Measurements from ENCODE around the gene FAHD1.

DNA sequence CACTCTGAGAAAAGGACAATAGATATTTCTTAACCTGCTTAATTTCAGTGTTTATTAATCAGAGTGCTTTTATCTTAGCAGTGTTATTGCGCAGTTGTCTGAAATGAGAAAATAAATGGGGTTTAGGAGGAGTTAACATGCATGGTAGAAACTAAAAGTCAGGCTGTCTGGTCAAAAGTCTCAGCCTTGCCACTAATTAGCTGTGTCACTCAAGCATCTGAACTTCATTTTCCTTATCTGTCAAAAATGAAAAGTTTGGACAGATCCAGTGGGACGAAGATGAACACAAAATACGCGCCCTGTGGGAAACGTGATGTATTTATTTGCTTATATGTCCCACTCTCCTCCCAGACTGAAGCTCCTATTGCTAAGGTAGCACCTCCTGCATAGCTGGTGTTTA is 51.2 kb downstream of the FAHD1 start:
- no peak for TF ChIP-seq CTCF (IDR thresholded peaks at IDR 0.05)
- no peak for TF ChIP-seq POLR2AphosphoS5 (IDR thresholded peaks at IDR 0.05)
